WTC11 (cell line): ENCODE results near the gene AGBL4. TPM values are rescaled to one million over a fixed set of nuclear protein-coding genes. Genes with fewer than 3 reads are reported as not detected.

ENCODE experiments used
- ATAC-seq: fragments of 200-7000 bp; cut with Tn5 transposase; 2 replicates; pipeline ENCODE4 v1.10.0; 2021; ENCODE audit warnings: mild to moderate bottlenecking, moderate library complexity
- CTCF ChIA-PET: fragments of 300-600 bp; sonication (Branson Sonifier 250); formaldehyde crosslinking; loops from one replicate; lab custom pipeline; 2021; ENCODE audit warnings: antibody characterized with exemption; lab: Charles Lee
- POLR2A ChIA-PET: fragments of 350-600 bp; sonication (Branson Sonifier 250); formaldehyde crosslinking; loops from one replicate; lab custom pipeline; 2021; ENCODE audit warnings: antibody characterized with exemption; lab: Charles Lee
- DNase-seq: peaks from one replicate; pipeline ENCODE4 v3.0.0; 2021; ENCODE audit warnings: low spot score
- H3K27ac Mint-ChIP-seq: 2 replicates; pipeline ENCODE4 v1.8.0; 2021; ENCODE audit warnings: mixed read lengths
- H3K27me3 Mint-ChIP-seq: 2 replicates; pipeline ENCODE4 v1.8.0; 2021; ENCODE audit warnings: low read depth, mild to moderate bottlenecking, moderate library complexity, mixed read lengths
- H3K36me3 Mint-ChIP-seq: 2 replicates; pipeline ENCODE4 v1.8.0; 2021; ENCODE audit warnings: mixed read lengths
- H3K4me1 Mint-ChIP-seq: 2 replicates; pipeline ENCODE4 v1.8.0; 2022; ENCODE audit warnings: mixed read lengths
- H3K4me3 Mint-ChIP-seq: 2 replicates; pipeline ENCODE4 v1.8.0; 2021; ENCODE audit warnings: mild to moderate bottlenecking, moderate library complexity, mixed read lengths
- H3K9me3 Mint-ChIP-seq: 2 replicates; pipeline ENCODE4 v1.8.0; 2021; ENCODE audit warnings: mixed read lengths
- ATF1 ChIP-seq: sonication (generic); formaldehyde crosslinking; IDR thresholded peaks from 2 replicates; pipeline ENCODE4 v1.8.1; 2023; ENCODE audit warnings: mild to moderate bottlenecking, moderate library complexity, missing genetic modification reagents
- CBFB ChIP-seq: sonication (generic); formaldehyde crosslinking; IDR thresholded peaks from 2 replicates; pipeline ENCODE4 v1.8.1; 2022; ENCODE audit warnings: mild to moderate bottlenecking, low read depth, missing genetic modification reagents
- E2F5 ChIP-seq: sonication (generic); formaldehyde crosslinking; IDR thresholded peaks from 2 replicates; pipeline ENCODE4 v1.8.1; 2022; ENCODE audit warnings: mild to moderate bottlenecking, moderate library complexity, missing genetic modification reagents
- IRF1 ChIP-seq: sonication (generic); formaldehyde crosslinking; IDR thresholded peaks from 2 replicates; pipeline ENCODE4 v1.8.0; 2023; ENCODE audit warnings: missing genetic modification reagents
- OVOL2 ChIP-seq: fragments of 250-450 bp; sonication (Bioruptor Pico); IDR thresholded peaks from 2 replicates; pipeline ENCODE4 v1.9.0; 2021; ENCODE audit warnings: mild to moderate bottlenecking, borderline replicate concordance
- PRRX2 ChIP-seq: fragments of 250-450 bp; sonication (Bioruptor Pico); IDR thresholded peaks from 2 replicates; pipeline ENCODE4 v1.8.0; 2021; ENCODE audit warnings: mild to moderate bottlenecking
- SMAD3 ChIP-seq: sonication (generic); formaldehyde crosslinking; IDR thresholded peaks from 2 replicates; pipeline ENCODE4 v1.8.0; 2022; ENCODE audit warnings: missing genetic modification reagents, mild to moderate bottlenecking, borderline replicate concordance
- SOX15 ChIP-seq: fragments of 250-450 bp; sonication (Bioruptor Pico); IDR thresholded peaks from 2 replicates; pipeline ENCODE4 v1.9.0; 2021; ENCODE audit warnings: mild to moderate bottlenecking
- SP1 ChIP-seq: sonication (generic); formaldehyde crosslinking; conservative IDR thresholded peaks from 2 replicates; pipeline ENCODE4 v1.8.1; 2022; ENCODE audit warnings: missing genetic modification reagents
- STAT6 ChIP-seq: sonication (generic); formaldehyde crosslinking; conservative IDR thresholded peaks from 2 replicates; pipeline ENCODE4 v1.8.1; 2023; ENCODE audit warnings: mild to moderate bottlenecking, low read depth, missing genetic modification reagents, moderate library complexity
- USF2 ChIP-seq: sonication (generic); formaldehyde crosslinking; IDR thresholded peaks from 2 replicates; pipeline ENCODE4 v1.8.1; 2023; ENCODE audit warnings: mild to moderate bottlenecking, missing genetic modification reagents, moderate library complexity
- ZBTB21 ChIP-seq: sonication (generic); formaldehyde crosslinking; IDR thresholded peaks from 2 replicates; pipeline ENCODE4 v1.8.1; 2023; ENCODE audit warnings: mild to moderate bottlenecking, missing genetic modification reagents, borderline replicate concordance
- ZNF121 ChIP-seq: sonication (generic); formaldehyde crosslinking; IDR thresholded peaks from 2 replicates; pipeline ENCODE4 v1.8.0; 2023; ENCODE audit warnings: missing genetic modification reagents
- ZNF232 ChIP-seq: sonication (generic); formaldehyde crosslinking; IDR thresholded peaks from 2 replicates; pipeline ENCODE4 v1.8.0; 2022; ENCODE audit warnings: mild to moderate bottlenecking, missing genetic modification reagents
- ZSCAN18 ChIP-seq: fragments of 250-450 bp; sonication (Bioruptor Pico); IDR thresholded peaks from 2 replicates; pipeline ENCODE4 v2.1.2; 2022; ENCODE audit warnings: mild to moderate bottlenecking, moderate library complexity
- total RNA-seq: library from RNA; stranded (reverse); gene quantifications from 3 replicates; pipeline ENCODE4 v1.2.3, GENCODE V29; 2021
- TF ChIP-seq, protein P1 (sequence below): fragments of 250-450 bp; sonication (Bioruptor Pico); IDR thresholded peaks from 2 replicates; pipeline ENCODE4 v1.8.0; 2021; ENCODE audit warnings: mild to moderate bottlenecking
- TF ChIP-seq, protein P2 (sequence below): fragments of 200-600 bp; IDR thresholded peaks from 2 replicates; pipeline ENCODE4 v1.8.0; 2022; ENCODE audit warnings: antibody characterized with exemption

Gene AGBL4
- total RNA-seq, 1 experiment from 2014 or later: 0.87 TPM

DNA sequence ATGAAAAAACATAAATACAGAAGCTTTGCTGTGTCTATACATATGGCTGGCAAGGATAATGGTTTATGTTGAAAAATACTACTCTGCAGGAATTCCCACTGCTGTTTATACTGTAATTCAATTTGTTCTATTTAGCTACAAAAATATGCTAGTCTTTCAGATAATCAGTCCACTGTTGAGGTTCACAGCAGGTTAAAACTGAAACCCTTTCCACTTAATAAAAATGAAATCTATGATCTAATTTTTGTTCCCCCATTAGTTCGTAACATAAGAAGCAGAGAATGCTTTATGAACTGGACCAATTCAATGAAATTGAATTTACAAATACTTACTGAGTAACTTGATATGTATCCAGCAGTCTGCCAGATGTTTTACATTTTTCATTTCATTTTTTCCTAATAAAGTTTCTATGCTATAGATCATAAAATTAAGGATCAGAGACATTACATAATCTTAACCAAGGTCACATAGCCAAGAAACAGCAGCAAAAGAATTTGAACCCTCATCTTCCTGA, 887.0 kb downstream of the AGBL4 start (continued):
- no peak for TF ChIP-seq STAT6 (CRISPR knock-in tag)
- TF ChIP-seq CBFB (CRISPR knock-in tag): no peak
- TF ChIP-seq SP1 (CRISPR knock-in tag): no peak

GRCh38 chr1:49125746-49126145, 898.0 kb downstream of the AGBL4 start:
- TF ChIP-seq ZBTB21 (CRISPR knock-in tag): no peak
- no peak for TF ChIP-seq ZSCAN18 (CRISPR knock-in tag)
- TF ChIP-seq E2F5 (CRISPR knock-in tag): no peak
- no peak for TF ChIP-seq IRF1 (CRISPR knock-in tag)
- TF ChIP-seq OVOL2 (CRISPR knock-in tag): no peak
- TF ChIP-seq SOX15 (CRISPR knock-in tag): no peak
- TF ChIP-seq ZNF121 (CRISPR knock-in tag): no peak
- TF ChIP-seq USF2 (CRISPR knock-in tag): no peak
- no peak for TF ChIP-seq STAT6 (CRISPR knock-in tag)
- TF ChIP-seq PRRX2 (CRISPR knock-in tag): no peak
- no peak for TF ChIP-seq ATF1 (CRISPR knock-in tag)
- TF ChIP-seq, protein P1, sequence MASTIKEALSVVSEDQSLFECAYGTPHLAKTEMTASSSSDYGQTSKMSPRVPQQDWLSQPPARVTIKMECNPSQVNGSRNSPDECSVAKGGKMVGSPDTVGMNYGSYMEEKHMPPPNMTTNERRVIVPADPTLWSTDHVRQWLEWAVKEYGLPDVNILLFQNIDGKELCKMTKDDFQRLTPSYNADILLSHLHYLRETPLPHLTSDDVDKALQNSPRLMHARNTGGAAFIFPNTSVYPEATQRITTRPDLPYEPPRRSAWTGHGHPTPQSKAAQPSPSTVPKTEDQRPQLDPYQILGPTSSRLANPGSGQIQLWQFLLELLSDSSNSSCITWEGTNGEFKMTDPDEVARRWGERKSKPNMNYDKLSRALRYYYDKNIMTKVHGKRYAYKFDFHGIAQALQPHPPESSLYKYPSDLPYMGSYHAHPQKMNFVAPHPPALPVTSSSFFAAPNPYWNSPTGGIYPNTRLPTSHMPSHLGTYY (CRISPR knock-in tag): no peak
- TF ChIP-seq SMAD3 (CRISPR knock-in tag): no peak
- no peak for TF ChIP-seq ZNF232 (CRISPR knock-in tag)
- TF ChIP-seq, protein P2, sequence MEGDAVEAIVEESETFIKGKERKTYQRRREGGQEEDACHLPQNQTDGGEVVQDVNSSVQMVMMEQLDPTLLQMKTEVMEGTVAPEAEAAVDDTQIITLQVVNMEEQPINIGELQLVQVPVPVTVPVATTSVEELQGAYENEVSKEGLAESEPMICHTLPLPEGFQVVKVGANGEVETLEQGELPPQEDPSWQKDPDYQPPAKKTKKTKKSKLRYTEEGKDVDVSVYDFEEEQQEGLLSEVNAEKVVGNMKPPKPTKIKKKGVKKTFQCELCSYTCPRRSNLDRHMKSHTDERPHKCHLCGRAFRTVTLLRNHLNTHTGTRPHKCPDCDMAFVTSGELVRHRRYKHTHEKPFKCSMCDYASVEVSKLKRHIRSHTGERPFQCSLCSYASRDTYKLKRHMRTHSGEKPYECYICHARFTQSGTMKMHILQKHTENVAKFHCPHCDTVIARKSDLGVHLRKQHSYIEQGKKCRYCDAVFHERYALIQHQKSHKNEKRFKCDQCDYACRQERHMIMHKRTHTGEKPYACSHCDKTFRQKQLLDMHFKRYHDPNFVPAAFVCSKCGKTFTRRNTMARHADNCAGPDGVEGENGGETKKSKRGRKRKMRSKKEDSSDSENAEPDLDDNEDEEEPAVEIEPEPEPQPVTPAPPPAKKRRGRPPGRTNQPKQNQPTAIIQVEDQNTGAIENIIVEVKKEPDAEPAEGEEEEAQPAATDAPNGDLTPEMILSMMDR: no peak
- no peak for ATAC-seq
- no peak for DNase-seq
- Mint-ChIP-seq H3K9me3 (peaks cover 41% of the 10 kb centered on the region), H3K27me3 (no peaks in the 10 kb centered on the region; the same call in 1 of the 2 replicates), H3K27ac (no peak overlapping the region), H3K4me1 (no peaks in the 10 kb centered on the region), H3K36me3 (peaks cover 18% of the 10 kb centered on the region), H3K4me3 (no peak overlapping the region)
- CTCF ChIA-PET: no interaction called here
- POLR2A ChIA-PET: no interaction called here
